NCI-H2081 treated with DMSO at 0.1 percent for 48 hours (cell line): ENCODE measurements around the gene GCKR.
"Not testable (repeated sequence)": the region's sequence is repeated elsewhere in the genome, so short reads cannot be mapped to it uniquely, and the experiment has no call there.

Source experiments
- DNase-seq: peaks from one replicate; lab custom pipeline; 2025; lab: John Stamatoyannopoulos, UW

The GCKR gene

GRCh38 chr2:27507293-27507692 is 10.7 kb downstream of the GCKR start:
- no peak for DNase-seq

GRCh38 chr2:27509326-27509725 is 12.7 kb downstream of the GCKR start:
- no peak for DNase-seq

- DNase-seq, result no peak
Observed at GRCh38 chr2:27518113-27518781, 21.6 kb downstream of the GCKR start.

- DNase-seq, result no peak
Observed at GRCh38 chr2:27518782-27519113, 22.1 kb downstream of the GCKR start.

- DNase-seq, result no peak
Observed at GRCh38 chr2:27520316-27520715, 23.7 kb downstream of the GCKR start.

GRCh38 chr2:27522400-27522945 is 25.8 kb downstream of the GCKR start:
- DNase-seq, result no peak

GRCh38 chr2:27527182-27527581 is 30.5 kb downstream of the GCKR start:
- DNase-seq, result no peak

GRCh38 chr2:27531983-27532382 is 35.3 kb downstream of the GCKR start:
- no peak for DNase-seq

- DNase-seq, result no peak
Observed at GRCh38 chr2:27537287-27537686, 40.6 kb downstream of the GCKR start.

- DNase-seq, result not testable (repeated sequence)
Observed at GRCh38 chr2:27538839-27539450, 42.3 kb downstream of the GCKR start.

GRCh38 chr2:27539649-27540048 is 43.0 kb downstream of the GCKR start:
- DNase-seq, result not testable (repeated sequence)

- DNase-seq, result no peak
Observed at GRCh38 chr2:27544143-27544821, 47.6 kb downstream of the GCKR start.

GRCh38 chr2:27545348-27546141 is 48.9 kb downstream of the GCKR start:
- no peak for DNase-seq

GRCh38 chr2:27549303-27549702 is 52.7 kb downstream of the GCKR start:
- DNase-seq, result no peak

- no peak for DNase-seq
Observed at GRCh38 chr2:27551514-27551913, 54.9 kb downstream of the GCKR start.

- DNase-seq, result no peak
Observed at GRCh38 chr2:27552941-27553340, 56.3 kb downstream of the GCKR start.

GRCh38 chr2:27554451-27554850 is 57.8 kb downstream of the GCKR start:
- DNase-seq, result not testable (repeated sequence)

- DNase-seq, result no peak
Observed at GRCh38 chr2:27559228-27559627, 62.6 kb downstream of the GCKR start.

- no peak for DNase-seq
Observed at GRCh38 chr2:27561060-27561459, 64.4 kb downstream of the GCKR start.

- no peak for DNase-seq
Observed at GRCh38 chr2:27566628-27567027, 70.0 kb downstream of the GCKR start.

GRCh38 chr2:27569398-27569797 is 72.8 kb downstream of the GCKR start:
- no peak for DNase-seq

GRCh38 chr2:27571197-27571596 is 74.6 kb downstream of the GCKR start:
- no peak for DNase-seq
